HEK293T (cell line): ENCODE measurements around the gene DNAH1.

Source experiments
- BHLHE40 ChIP-seq: fragments of 450-650 bp; IDR thresholded peaks from 2 replicates; pipeline ENCODE4 v1.6.1; 2016; ENCODE audit warnings: mild to moderate bottlenecking, moderate library complexity, borderline replicate concordance
- FOXA1 ChIP-seq: fragments of 450-650 bp; IDR thresholded peaks from 2 replicates; pipeline ENCODE4 v1.6.1; 2016; ENCODE audit warnings: mild to moderate bottlenecking
- FOXK2 ChIP-seq: fragments of 450-650 bp; IDR thresholded peaks from 2 replicates; pipeline ENCODE4 v1.6.1; 2016; ENCODE audit warnings: mild to moderate bottlenecking
- FOXM1 ChIP-seq: fragments of 450-650 bp; IDR thresholded peaks from 2 replicates; pipeline ENCODE4 v1.6.1; 2017; ENCODE audit warnings: mild to moderate bottlenecking, borderline replicate concordance
- NFRKB ChIP-seq: fragments of 450-650 bp; IDR thresholded peaks from 2 replicates; pipeline ENCODE4 v1.6.1; 2016; ENCODE audit warnings: mild to moderate bottlenecking, moderate library complexity
- TF ChIP-seq, protein P1 (sequence below): fragments of 450-650 bp; IDR thresholded peaks from 2 replicates; pipeline ENCODE4 v1.6.1; 2016

GRCh38 chr3:52433996-52434479 lies 117.9 kb downstream of the DNAH1 start:
- no peak for TF ChIP-seq BHLHE40
- no peak for TF ChIP-seq NFRKB
- TF ChIP-seq, protein P1, sequence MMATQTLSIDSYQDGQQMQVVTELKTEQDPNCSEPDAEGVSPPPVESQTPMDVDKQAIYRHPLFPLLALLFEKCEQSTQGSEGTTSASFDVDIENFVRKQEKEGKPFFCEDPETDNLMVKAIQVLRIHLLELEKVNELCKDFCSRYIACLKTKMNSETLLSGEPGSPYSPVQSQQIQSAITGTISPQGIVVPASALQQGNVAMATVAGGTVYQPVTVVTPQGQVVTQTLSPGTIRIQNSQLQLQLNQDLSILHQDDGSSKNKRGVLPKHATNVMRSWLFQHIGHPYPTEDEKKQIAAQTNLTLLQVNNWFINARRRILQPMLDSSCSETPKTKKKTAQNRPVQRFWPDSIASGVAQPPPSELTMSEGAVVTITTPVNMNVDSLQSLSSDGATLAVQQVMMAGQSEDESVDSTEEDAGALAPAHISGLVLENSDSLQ = no peak
- no peak for TF ChIP-seq FOXK2
- TF ChIP-seq FOXM1 = no peak
- no peak for TF ChIP-seq FOXA1
